GM10847 (cell line): Measurements from ENCODE around the gene FAM81A.

Source experiments
- POLR2A ChIP-seq: IDR thresholded peaks from 2 replicates; pipeline ENCODE4 v1.6.1; 2011; ENCODE audit not compliant: insufficient read length; ENCODE audit errors: extremely low read depth

Gene FAM81A

DNA sequence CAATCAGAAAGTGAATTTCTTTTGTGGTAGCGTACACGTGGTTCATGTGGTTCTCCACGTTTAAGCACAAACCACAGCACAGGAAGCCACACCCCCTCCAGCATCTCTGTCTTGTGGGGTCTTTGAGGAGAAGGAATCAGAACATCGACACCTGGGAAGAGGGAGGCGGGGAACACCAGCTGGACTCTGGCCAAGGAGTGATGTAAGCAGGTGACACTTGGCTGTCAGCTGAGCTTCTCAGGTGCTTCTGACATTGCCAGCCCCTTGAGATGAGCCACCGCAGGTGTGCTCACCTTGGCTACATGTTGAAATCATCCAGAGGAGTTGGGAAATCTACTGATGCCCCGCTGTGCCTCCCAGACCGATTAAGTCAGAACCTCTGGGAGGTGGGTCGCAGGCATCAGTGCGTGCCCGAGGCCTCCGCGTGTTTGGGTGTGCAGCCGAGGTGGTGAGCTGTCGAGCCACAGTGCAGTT, 85.0 kb downstream of the FAM81A start:
- TF ChIP-seq POLR2A, result no peak

DNA sequence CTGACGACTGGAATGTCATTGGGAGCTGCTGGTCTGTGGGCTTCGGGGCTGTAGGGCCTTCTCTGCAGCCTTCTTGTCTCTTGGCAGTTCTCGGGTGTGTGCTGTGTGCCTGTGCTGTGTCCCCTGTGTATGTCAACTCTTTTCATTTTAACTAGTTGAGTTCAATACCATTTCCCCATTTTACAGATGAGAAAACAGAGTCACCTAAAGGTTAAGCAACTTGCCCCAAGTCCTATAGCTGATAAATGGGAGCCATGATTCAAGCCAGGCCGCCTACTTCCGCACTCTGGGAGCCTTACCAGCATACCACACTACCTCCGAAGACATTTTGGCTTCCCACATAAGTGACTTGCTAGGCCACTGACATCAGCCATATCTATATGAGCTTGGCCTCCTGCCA, 85.7 kb downstream of the FAM81A start:
- no peak for TF ChIP-seq POLR2A

DNA sequence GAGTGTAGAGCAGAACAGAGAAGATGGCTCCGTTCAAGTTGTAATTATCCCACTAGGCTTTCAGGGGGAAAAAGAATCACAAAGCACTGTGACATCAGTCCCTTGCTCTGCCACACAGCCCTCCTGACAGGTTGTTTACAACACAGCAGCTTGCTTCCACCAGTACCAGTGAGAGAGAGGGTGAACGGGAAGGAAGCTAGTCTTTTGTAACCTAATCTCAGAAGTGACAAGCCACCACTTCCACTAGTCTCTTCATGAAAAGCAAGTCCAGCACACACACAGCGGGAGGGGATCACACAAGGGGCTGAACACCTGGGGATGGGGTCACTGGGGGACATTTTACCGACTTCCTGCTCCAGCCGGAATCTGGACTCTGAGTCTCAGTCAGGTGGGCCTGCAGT, 86.3 kb downstream of the FAM81A start:
- no peak for TF ChIP-seq POLR2A

DNA sequence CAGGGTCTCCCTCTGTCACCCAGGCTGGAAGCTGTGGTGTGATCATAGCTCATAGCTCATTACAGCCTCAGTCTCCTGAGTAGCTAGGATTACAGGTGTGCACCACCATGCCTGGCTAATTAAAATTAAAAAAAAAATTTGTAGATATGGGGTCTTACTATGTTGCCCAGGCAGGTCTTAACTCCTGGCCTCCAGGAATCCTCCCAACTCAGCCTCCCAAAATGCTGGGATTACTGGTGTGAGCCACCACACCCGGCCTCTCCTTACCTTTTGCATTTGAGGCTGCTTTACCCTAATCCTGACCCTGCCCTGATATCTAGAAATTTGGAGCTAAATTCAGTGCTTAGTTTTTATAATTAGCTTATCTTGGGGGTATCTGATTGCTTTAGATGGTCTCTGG, 90.4 kb downstream of the FAM81A start:
- no peak for TF ChIP-seq POLR2A

DNA sequence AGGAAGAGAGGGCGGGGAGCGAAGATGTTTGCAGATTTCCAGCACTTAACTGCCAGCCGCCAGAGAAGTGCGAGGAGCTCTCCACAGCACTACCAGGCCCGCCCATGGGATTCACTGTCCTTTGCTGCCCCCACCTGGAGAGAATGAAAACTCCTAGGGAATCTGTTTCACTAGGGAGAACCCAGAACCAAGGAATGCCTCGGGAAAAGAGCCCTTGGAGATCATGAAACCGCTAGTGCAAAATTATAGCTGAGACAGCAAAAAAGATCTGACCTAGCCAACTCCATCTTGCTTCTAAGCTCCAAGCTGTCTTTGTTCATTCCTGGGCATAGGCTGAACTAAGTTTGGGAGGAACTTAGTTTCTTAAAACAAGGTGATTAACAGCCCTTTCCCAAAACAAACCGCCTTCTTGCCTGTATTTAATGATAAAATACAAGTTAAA, 91.0 kb downstream of the FAM81A start:
- no peak for TF ChIP-seq POLR2A

DNA sequence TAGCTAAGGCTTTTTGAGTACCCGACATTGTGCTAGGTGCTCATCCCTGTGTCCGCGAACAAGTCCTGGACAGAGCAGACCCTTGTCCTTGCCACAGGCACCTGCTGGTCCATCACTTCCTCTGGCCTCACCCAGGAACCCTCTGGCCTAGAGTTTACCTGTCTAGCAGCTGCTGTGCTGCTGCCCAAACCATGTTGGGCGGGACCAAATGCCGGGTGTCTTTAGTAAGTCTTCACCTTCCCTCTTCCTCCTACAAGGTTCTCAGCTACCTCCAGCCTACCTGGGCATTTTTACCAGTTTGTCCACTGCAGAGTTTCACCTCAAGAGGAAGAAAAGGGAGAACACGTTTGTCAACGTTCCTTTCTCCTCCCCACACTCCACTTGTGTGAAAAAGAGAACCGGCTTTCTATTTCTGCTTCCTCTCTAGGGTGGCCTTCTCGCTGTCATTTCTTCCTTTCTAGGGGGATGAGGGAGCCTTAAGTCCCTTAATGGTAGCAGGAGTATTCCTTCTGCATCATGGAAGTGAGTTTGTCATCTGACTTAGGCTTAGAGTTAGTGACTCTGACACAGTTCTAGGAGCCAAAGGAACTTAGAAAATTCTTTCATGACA, 93.2 kb downstream of the FAM81A start:
- TF ChIP-seq POLR2A, result no peak

DNA sequence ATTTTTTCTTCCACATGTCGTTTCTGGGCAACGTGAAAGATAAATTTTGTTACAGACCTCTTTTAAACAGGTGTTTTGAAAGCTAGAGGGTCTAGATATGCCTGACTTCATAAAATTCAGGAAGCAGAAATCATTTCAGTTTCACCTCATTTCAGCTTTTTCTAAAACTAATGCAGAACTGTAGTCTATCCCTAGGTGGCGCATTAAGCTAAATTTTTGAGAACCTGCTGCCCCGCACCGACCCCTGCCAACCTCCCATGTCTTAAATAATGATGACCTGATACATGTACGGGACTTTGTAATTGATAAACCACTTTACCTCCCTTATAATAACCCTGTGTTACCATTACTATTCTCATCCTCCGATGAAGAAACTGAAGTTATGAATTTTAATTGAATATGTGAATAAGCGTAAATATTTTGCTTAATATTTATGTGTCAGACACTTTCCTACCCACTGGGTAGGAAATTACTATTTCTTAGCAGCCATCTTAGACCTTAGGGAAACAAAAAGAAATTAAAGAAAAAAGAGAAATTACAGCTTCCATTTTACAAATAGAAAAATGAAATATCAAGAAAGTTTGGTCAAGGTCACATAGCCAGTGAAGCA, 94.9 kb downstream of the FAM81A start:
- TF ChIP-seq POLR2A, result no peak

DNA sequence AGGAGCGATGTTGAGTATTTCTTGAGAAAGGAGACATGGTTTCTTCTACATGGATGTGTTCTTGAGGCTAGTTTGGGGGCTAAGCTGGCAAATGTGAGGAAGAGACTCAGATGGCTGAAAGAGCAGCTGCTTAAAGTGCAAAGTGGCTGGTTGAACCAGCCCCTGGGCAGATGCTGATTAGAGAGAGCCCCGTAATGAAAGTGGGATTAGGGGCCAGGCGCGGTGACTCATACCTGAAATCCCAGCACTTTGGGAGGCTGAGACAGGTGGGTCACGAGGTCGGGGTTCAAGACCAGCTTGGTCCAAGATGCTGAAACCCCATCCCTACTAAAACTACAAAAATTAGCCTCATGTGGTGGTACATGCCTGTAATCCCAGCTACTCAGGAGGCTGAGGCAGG, 98.6 kb downstream of the FAM81A start:
- TF ChIP-seq POLR2A, result no peak

DNA sequence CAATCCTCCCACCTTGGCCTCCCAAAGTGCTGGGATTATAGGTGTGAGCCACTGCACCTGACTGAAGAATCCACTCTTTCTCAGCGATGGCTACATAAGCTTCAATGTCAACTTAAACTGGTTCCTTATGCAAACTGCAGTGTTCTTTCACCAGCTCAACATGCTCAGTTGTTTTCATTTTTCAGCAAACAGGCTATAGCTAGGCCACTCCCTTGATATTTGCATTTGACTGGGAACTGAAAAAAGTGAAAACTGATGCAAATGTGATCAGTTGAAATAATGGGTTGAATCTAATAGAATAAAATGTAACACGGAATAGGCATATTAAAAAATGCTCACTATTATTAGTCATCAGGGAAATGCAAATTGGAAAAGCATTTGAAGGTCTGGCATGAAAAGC, 99.4 kb downstream of the FAM81A start:
- TF ChIP-seq POLR2A, result no peak

DNA sequence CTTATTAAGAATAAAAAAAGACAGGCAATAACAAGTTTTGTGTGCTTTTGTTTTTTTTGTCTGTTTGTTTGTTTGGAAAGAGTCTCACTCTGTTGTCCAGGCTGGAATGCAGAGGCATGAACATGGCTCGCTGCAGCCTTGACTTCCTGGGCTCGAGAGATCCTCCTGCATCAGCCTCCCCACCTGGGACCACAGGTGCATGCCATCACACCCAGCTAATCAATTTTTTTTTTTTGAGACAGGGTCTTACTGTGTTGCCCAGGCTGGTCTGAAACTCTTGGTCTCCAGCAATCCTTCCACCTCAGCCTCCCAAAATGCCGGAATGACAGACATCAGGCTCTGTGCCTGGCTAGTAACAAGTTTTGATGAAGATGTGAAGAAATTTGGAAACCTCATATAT, 100.5 kb downstream of the FAM81A start:
- TF ChIP-seq POLR2A, result no peak

DNA sequence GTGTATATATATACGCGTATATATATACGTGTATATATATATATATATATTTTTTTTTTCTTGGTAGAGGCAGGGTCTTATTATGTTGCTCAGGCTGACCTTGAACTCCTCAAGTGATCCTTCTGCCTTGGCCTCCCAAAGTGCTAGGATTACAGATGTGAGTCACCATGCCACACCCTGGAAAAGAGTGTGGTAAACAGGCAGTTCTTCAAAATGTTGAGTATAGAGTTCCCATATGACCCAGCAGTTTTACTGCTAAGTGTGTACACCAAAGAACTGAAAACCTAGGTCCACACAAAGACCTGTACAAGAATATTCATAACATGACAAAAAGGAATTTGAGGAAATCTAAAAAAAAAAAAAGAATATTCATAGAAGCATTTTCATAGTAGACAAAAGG, 101.8 kb downstream of the FAM81A start:
- TF ChIP-seq POLR2A, result no peak

DNA sequence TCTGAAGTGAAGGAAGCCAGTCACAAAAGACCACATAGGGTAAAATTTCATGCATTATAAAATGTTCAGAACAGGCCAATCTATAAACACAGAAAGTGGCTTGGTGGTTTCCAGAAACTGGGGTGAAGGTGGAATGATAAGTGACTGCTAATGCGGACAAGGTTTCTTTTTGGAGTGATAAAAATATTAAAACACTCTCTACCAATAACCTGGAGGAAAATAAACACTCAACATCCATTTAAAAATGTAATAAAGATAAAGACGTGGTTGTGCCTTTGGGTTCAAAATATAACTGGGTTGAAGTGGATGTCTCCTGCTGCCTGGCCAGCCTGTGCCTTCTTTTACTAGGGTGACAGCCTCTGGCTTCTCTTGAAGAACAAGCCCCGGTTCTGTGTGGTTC, 102.7 kb downstream of the FAM81A start:
- TF ChIP-seq POLR2A, result no peak

DNA sequence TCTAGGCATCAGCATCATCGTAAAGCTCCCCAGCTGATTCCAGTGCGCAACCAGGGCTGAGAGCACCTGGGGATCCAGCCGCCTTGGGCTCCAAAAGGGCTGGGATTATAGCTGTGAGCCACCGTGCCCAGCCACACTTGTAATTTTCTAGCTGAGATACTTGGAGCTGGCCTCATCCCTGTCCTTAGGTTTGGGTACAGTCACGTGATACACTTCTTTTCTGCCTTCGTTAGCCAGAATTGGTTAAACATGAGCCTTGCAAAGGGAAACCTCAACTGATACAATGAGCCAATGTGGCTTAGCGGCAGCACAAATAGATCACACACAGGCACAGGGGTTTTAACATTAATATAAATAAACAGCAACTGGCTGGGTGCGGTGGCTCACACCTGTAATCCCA, 103.8 kb downstream of the FAM81A start:
- TF ChIP-seq POLR2A, result no peak

DNA sequence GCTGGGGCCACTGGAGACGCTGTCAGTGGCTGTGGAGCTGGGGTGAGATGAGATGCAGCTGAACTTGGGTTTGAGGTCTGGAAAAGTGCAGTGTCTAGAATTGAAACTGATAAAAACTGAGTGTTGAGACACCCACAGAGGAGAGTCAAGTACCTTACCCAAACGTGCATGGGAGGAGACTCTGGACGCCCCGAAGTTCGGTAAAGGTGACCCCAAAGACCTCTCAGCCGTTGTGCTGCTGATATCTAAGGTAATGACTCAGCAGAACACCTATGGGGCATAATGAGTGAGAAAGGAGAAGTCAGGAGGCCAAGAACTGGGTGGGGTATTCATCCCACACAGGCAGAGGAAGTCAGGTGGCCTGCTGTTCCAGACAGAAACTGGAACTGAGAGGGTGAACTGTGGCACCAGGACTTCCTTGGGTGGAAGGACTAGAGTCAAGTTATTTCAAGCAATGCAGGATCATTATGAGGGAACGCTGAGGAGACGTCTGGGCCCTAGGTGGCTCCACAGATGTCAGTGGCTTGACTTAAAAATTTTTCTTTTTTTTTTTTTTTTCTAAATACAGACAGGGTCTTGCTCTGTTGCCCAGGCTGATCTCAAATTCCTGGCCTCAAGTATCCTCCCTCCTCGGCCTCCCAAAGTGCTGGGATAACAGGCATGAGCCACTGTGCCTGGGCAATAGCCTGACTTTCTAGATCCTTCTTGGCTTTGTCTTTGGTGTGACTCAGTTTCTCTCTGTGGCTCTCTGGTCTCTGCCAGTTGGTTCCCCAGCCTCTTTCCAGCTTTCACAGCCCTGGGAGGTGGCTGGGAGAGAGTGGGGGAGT, 105.9 kb downstream of the FAM81A start:
- TF ChIP-seq POLR2A, result no peak

DNA sequence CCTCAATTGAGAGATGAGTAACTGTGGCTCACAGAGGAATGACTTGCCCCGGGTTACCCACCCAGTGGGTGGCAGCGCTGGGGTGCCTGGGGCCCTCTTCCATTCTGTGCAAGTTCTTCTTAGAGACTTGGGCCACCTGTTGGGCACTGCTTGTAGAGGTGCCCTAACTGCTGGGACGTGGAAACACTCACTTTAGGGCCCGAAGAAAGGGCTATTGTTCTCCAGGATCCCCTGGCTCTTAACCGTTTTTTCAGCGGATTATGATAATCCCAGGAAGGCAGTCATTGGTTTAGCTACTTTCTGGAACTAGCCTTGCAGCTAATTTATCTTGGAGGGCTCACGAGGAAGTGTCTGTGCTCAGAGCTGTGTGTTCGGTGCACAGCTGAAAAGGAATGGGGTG, 107.6 kb downstream of the FAM81A start:
- no peak for TF ChIP-seq POLR2A
